ENCODE data around the gene CACNA1F. TPM values are rescaled to one million over a fixed set of nuclear protein-coding genes. Genes with fewer than 3 reads are reported as not detected.

Gene CACNA1F
- total and polyA plus RNA-seq, 4 experiments from 2014 or later = 0.03 to 1.3 (median 1.2) TPM; not detected in 1

DNA sequence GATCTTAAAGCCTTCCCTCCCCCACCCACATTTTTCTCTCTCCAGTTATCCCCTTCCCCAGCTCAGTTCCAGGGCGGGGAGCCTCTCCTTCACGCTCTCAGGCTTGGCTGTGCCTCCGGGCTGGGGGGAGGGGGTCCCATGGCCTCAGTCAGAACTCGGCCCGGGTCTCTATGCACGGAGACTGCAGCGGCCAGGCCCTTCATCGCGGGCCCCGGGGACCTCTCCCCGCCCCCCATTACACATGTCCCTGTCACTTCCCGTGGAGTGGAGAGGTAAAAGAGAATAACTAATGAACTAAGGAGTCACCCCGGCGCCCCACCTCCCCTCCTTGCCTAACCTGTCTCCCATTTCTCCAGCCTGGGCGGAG, 46.1 kb downstream of the CACNA1F start:
- Histone ChIP-seq H3K9me3 (ENCODE audit: control insufficient read depth in 1 of 2, low read length in 2 of 2) (no peaks in the 10 kb centered on the region), H3K27me3 (ENCODE audit: insufficient read depth, low read length) (no peaks in the 10 kb centered on the region), H3K4me3 (ENCODE audit: low read length in 2 of 2) (no peak overlapping the region), H3K36me3 (ENCODE audit: insufficient read depth, low read length) (no peaks in the 10 kb centered on the region), H3K27ac (ENCODE audit: low read depth, low read length) (no peak overlapping the region), H3K4me1 (ENCODE audit: insufficient read depth, low read length) (peaks cover 13% of the 10 kb centered on the region)
- peak overlapping the region in 1 of 7 donors; percentile 11 for H3K27ac Mint-ChIP-seq
- no peaks in the 10 kb centered on the region for H3K9me3 Mint-ChIP-seq
- no peak for DNase-seq
- H3K36me3 Mint-ChIP-seq = peaks cover 4 to 6% of the 10 kb centered on the region in 2 donors
- POLR2A ChIA-PET (ENCODE audit: partially characterized antibody) = interaction anchor here (1.1 kb wide), 1 partner anchor 31 kb away, joined by 3 read pairs; no protein-coding TSS in a partner anchor
- peaks cover 9 to 27% (median 17%) of the 10 kb centered on the region in 4 donors for H3K4me1 Mint-ChIP-seq
- CTCF ChIA-PET (ENCODE audit: partially characterized antibody) = interaction anchor here (1.6 kb wide), 1 partner anchor 31 kb away, joined by 4 read pairs; no protein-coding TSS in a partner anchor
- peak overlapping the region in 4 of 8 donors; percentile 15 to 61 (median 38) for H3K4me3 Mint-ChIP-seq
- intact Hi-C loops (cut with micrococcal nuclease) = loop anchor here (2.0 kb wide), 1 partner anchor 14 kb away; no protein-coding TSS in a partner anchor
- H3K27me3 Mint-ChIP-seq = no peaks in the 10 kb centered on the region

DNA sequence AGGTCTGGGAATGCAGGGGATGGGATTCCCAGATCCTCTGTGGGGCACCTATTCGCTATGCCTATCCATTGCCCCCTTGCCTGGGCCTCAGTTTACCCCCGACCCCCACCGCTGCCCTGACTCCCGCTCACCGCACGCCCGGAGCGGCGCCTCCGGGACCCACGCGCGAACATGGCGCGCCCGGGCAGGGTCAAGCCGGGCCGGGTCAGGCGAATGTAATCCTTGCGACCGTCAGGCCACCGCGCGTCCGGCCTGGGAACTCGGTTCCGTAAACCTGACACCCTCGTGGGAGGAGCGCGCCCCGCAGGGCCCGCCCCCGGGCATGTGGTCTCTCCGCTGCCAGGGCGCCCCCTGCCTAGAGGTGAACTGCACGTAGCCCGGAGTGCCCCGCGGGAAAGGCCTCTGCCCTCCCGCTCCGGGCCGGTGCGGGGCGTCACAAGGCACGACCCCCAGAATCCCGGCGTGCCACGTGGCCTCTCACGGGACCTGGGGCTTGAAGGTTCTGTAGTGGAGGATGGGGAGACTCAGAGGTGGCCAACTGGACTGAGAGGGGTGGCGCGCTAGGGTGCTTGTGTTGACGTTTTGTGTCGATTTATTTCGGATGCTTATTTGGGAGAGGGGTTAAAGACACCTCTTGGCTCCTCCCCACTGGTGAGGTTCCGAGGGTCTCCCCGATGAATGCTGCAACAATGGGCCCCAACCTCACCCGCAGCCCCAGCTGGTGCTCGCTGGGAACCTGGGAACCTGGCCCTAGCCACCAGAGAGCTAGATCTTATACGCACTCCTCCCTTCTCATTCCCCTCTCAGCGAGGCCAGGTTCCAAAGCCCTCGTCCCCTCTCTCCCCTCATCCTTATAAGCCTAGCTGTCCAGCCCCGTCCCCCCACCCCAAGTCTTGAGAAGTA, 46.8 kb downstream of the CACNA1F start, which contains the start of gene PRICKLE3:
Gene PRICKLE3 (minus strand): TSS at position 249 of the 903 bp plus-strand sequence. CDS start 76 bp downstream, at position 173.
- Histone ChIP-seq H3K36me3 (ENCODE audit: insufficient read depth, low read length) (no peaks in the 10 kb centered on the region), H3K9me3 (ENCODE audit: control insufficient read depth in 1 of 2, low read length in 2 of 2) (no peaks in the 10 kb centered on the region), H3K27ac (ENCODE audit: low read depth, low read length) (peak within 1 kb of the TSS; percentile 58), H3K4me3 (ENCODE audit: low read length in 2 of 2) (peak within 1 kb of the TSS; percentile 47 to 58), H3K27me3 (ENCODE audit: insufficient read depth, low read length) (no peaks in the 10 kb centered on the region), H3K4me1 (ENCODE audit: insufficient read depth, low read length) (peaks cover 12% of the 10 kb centered on the region)
- Mint-ChIP-seq H3K27me3 (no peaks in the 10 kb centered on the region), H3K4me1 (peaks cover 9 to 27% (median 17%) of the 10 kb centered on the region in 4 donors), H3K4me3 (peak within 1 kb of the TSS; percentile 76 to 90 (median 82)), H3K27ac (peak within 1 kb of the TSS; percentile 30 to 88 (median 70)), H3K36me3 (peaks cover 4 to 6% of the 10 kb centered on the region in 2 donors), H3K9me3 (no peaks in the 10 kb centered on the region)
- ChIA-PET POLR2A (ENCODE audit: partially characterized antibody) (interaction anchor here (1.1 to 1.9 kb wide), 2 partner anchors 19 to 31 kb away, joined by 3 to 11 read pairs; no protein-coding TSS in a partner anchor), CTCF (ENCODE audit: partially characterized antibody) (interaction anchor here (1.1 to 1.6 kb wide), 2 partner anchors 19 to 31 kb away, joined by 3 to 4 read pairs; no protein-coding TSS in a partner anchor)
- intact Hi-C loops (cut with micrococcal nuclease) = loop anchor here (2.0 kb wide), 1 partner anchor 14 kb away; no protein-coding TSS in a partner anchor
- DNase-seq = peak; percentile 54 to 70 (median 61)

DNA sequence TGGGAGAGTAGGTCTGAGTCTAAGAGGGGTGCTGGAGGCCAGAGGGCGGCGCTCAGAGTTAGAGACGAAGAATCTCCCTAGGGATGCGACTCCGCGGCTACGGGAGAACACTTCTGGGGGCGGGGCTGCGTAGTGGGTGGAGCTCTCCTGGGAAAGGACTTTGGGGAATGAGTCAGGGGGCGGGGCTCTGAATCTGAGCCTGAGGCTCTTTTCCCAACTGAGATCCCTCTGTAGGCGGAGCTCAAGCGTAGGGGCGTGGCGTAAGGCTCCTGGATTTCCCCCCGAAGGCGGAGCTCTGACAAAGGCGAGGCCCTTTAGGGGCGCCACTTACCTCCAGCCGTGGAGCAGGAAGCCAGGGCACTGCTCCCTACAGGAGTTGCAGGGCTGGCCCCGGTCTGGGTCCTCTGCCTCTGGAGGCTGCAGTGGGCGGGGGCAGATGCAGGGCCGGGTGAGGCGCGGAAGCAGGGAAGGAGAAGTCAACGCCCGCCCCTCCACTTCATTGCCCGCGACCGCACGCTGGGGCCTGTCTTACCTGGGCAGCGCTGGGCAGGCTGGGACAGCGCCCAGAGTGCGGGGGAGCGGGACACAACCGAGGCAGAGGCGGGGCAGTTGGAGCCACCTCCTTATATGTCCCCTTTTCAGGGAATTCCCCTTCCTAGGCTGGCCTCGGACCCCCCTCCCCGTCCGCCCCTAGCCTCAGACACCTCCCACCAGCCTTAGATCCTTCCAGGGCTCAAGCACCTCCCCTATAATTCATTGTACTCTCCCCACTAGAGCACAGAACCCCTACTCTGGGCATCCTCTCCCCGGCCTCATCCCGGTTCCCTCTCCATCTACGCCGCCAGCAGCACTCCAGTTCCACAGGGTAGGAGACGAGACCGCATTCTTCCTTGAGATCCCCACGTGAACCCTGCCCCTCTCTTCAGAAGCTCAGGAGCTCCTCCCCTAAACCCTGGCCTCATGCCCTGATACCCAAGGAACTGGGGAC, 48.6 kb downstream of the CACNA1F start:
- peak overlapping the region; percentile 46 for H3K27ac ChIP-seq (ENCODE audit: low read depth, low read length)

DNA sequence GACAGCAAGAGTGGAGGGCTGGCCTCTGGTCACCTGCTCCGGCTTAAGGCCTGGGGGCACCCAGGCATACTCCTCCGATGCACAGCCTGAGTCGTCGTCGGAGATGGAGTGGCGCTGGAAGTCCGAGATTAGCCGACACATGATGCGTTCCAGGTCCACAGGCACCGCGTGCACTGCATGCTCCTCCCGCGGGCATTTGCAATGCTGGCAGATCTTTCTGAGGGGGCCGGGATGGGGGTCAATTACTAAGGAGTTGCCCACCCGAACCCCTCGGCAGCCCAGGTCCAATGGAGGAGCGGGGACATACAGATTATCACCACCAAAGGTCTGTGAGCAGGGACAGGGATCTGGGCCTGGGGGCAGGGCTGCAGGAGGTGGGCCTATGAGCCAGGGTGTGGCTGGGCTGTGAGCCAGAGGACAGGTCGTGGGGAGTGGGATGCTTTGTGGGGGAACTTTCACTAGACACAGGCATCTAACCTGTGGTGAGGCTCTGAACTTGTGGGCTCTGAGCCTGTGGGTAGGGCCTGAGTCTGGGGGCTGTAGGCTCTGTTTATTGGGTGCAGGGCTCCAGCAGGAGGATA, 49.3 kb downstream of the CACNA1F start:
- H3K4me1 ChIP-seq (ENCODE audit: insufficient read depth, low read length) = peaks cover 12% of the 10 kb centered on the region
- H3K9me3 Mint-ChIP-seq = no peaks in the 10 kb centered on the region
- CTCF ChIA-PET (ENCODE audit: partially characterized antibody) = interaction anchor here (1.0 to 1.1 kb wide), 2 partner anchors 17 to 28 kb away, joined by 3 to 4 read pairs; no protein-coding TSS in a partner anchor
- H3K36me3 Mint-ChIP-seq = peaks cover 4 to 20% of the 10 kb centered on the region in 2 donors
- POLR2A ChIA-PET (ENCODE audit: partially characterized antibody) = interaction anchor here (1.6 kb wide), 1 partner anchor 12 kb away, joined by 7 read pairs; the partner anchor contains the start of gene PLP2
- H3K4me1 Mint-ChIP-seq = peaks cover 6 to 16% (median 7%) of the 10 kb centered on the region in 4 donors
- intact Hi-C loops (cut with micrococcal nuclease) = no loop called here
- no peaks in the 10 kb centered on the region for H3K27me3 ChIP-seq (ENCODE audit: insufficient read depth, low read length)
- no peaks in the 10 kb centered on the region for H3K27me3 Mint-ChIP-seq
- no peaks in the 10 kb centered on the region for H3K9me3 ChIP-seq (ENCODE audit: control insufficient read depth in 1 of 2, low read length in 2 of 2)
- no peaks in the 10 kb centered on the region for H3K36me3 ChIP-seq (ENCODE audit: insufficient read depth, low read length)
- no peak for DNase-seq
- peak overlapping the region; percentile 46 for H3K27ac ChIP-seq (ENCODE audit: low read depth, low read length)
- no peak overlapping the region for H3K4me3 ChIP-seq (ENCODE audit: low read length in 2 of 2)
- H3K4me3 Mint-ChIP-seq = peak overlapping the region in 4 of 8 donors; percentile 25 to 82 (median 40)
- peak overlapping the region in 3 of 7 donors; percentile 12 to 77 (median 75) for H3K27ac Mint-ChIP-seq

More for the DNA sequence above, 48.6 kb downstream of the CACNA1F start:
- DNase-seq = peak in 1 of 5 donors; percentile 53
- Histone ChIP-seq H3K9me3 (ENCODE audit: control insufficient read depth in 1 of 2, low read length in 2 of 2) (no peaks in the 10 kb centered on the region), H3K4me1 (ENCODE audit: insufficient read depth, low read length) (peaks cover 12% of the 10 kb centered on the region), H3K36me3 (ENCODE audit: insufficient read depth, low read length) (no peaks in the 10 kb centered on the region), H3K27me3 (ENCODE audit: insufficient read depth, low read length) (no peaks in the 10 kb centered on the region), H3K4me3 (ENCODE audit: low read length in 2 of 2) (peak overlapping the region; percentile 23 to 47)
- H3K4me1 Mint-ChIP-seq = peaks cover 6 to 18% (median 9%) of the 10 kb centered on the region in 4 donors
- peak overlapping the region in 6 of 7 donors; percentile 30 to 88 (median 51) for H3K27ac Mint-ChIP-seq
- intact Hi-C loops (cut with micrococcal nuclease) = no loop called here
- POLR2A ChIA-PET (ENCODE audit: partially characterized antibody) = interaction anchor here (1.0 to 1.9 kb wide), 3 partner anchors 12 to 124 kb away, joined by 3 to 11 read pairs (median 7); partner anchors contain the start of gene PLP2
- H3K9me3 Mint-ChIP-seq = no peaks in the 10 kb centered on the region
- peak overlapping the region; percentile 76 to 90 (median 82) for H3K4me3 Mint-ChIP-seq
- H3K36me3 Mint-ChIP-seq = peaks cover 4 to 13% of the 10 kb centered on the region in 2 donors
- H3K27me3 Mint-ChIP-seq = no peaks in the 10 kb centered on the region
- CTCF ChIA-PET (ENCODE audit: partially characterized antibody) = interaction anchor here (1.0 to 1.3 kb wide), 3 partner anchors 18 to 537 kb away, joined by 3 to 4 read pairs (median 3); no protein-coding TSS in a partner anchor

DNA sequence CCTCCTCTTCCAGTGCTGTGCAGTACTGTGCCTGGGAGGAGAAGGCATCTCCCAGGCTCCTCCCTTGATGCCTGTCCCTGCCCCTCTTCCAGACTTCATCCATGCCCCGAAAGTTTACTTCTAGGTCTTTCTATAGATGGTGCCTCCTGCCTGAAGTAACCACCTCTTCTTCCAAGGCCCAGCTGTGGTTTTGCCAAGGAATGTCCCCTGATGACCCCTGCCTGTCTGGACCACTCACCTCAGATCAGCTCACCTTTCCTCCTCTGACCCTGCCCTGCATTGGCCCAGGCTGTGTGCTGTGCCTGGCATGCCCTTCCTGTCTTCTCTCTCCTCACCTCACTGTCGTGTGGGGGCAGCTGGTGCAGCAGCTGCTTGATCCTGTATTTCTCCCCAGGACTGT, 53.8 kb downstream of the CACNA1F start:
- CTCF ChIA-PET (ENCODE audit: partially characterized antibody) = interaction anchor here (1.0 to 2.1 kb wide), 4 partner anchors 13 to 99 kb away, joined by 3 to 7 read pairs (median 4); no protein-coding TSS in a partner anchor
- intact Hi-C loops (cut with micrococcal nuclease) = no loop called here
- Histone ChIP-seq H3K27me3 (ENCODE audit: insufficient read depth, low read length) (no peaks in the 10 kb centered on the region), H3K27ac (ENCODE audit: low read depth, low read length) (no peak overlapping the region), H3K4me1 (ENCODE audit: insufficient read depth, low read length) (peaks cover 4% of the 10 kb centered on the region), H3K36me3 (ENCODE audit: insufficient read depth, low read length) (peaks cover 6% of the 10 kb centered on the region), H3K9me3 (ENCODE audit: control insufficient read depth in 1 of 2, low read length in 2 of 2) (no peaks in the 10 kb centered on the region), H3K4me3 (ENCODE audit: low read length in 2 of 2) (no peak overlapping the region)
- no peak for DNase-seq
- Mint-ChIP-seq H3K36me3 (peaks cover 18 to 44% of the 10 kb centered on the region in 2 donors), H3K27ac (peak overlapping the region in 4 of 7 donors; percentile 56 to 82 (median 68)), H3K9me3 (peaks cover 0 to 1% (median 0%) of the 10 kb centered on the region in 8 donors), H3K27me3 (no peaks in the 10 kb centered on the region), H3K4me1 (peaks cover 3 to 18% (median 8%) of the 10 kb centered on the region in 4 donors), H3K4me3 (no peak overlapping the region)
- POLR2A ChIA-PET (ENCODE audit: partially characterized antibody) = no interaction called here

DNA sequence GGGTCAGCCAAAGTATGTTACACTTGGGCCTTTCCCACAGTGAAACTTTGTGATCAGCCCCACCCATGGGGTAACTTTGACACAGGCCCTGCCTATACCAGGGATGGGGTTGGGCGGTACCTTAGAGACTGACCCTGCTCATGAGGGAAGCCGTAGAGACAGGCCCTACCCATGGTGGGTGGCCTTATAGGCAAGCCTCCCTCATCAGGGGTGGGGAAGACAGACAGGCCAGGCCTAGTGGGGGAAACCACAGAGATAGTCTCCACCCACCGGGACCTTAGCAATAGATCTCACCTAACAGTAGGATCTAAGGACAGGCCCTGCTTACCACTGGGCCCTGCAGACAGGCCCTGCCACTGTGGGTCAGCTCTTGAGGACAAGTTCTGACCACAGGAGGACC, 54.6 kb downstream of the CACNA1F start:
- Histone ChIP-seq H3K27me3 (ENCODE audit: insufficient read depth, low read length) (no peaks in the 10 kb centered on the region), H3K4me1 (ENCODE audit: insufficient read depth, low read length) (peaks cover 5% of the 10 kb centered on the region), H3K9me3 (ENCODE audit: control insufficient read depth in 1 of 2, low read length in 2 of 2) (no peaks in the 10 kb centered on the region), H3K36me3 (ENCODE audit: insufficient read depth, low read length) (peaks cover 10% of the 10 kb centered on the region), H3K4me3 (ENCODE audit: low read length in 2 of 2) (no peak overlapping the region), H3K27ac (ENCODE audit: low read depth, low read length) (no peak overlapping the region)
- peaks cover 0 to 1% (median 0%) of the 10 kb centered on the region in 8 donors for H3K9me3 Mint-ChIP-seq
- no peaks in the 10 kb centered on the region for H3K27me3 Mint-ChIP-seq
- H3K36me3 Mint-ChIP-seq = peaks cover 18 to 48% of the 10 kb centered on the region in 2 donors
- H3K4me3 Mint-ChIP-seq = no peak overlapping the region
- ChIA-PET CTCF (ENCODE audit: partially characterized antibody) (interaction anchor here (1.5 kb wide), 1 partner anchor 12 kb away, joined by 9 read pairs; no protein-coding TSS in a partner anchor), POLR2A (ENCODE audit: partially characterized antibody) (interaction anchor here (2.6 kb wide), 1 partner anchor 12 kb away, joined by 14 read pairs; no protein-coding TSS in a partner anchor)
- H3K4me1 Mint-ChIP-seq = peaks cover 3 to 16% (median 8%) of the 10 kb centered on the region in 4 donors
- H3K27ac Mint-ChIP-seq = no peak overlapping the region
- intact Hi-C loops (cut with micrococcal nuclease) = no loop called here
- no peak for DNase-seq
